Mammary epithelial cell (primary cell): Measurements from ENCODE around the gene CYP27C1.

Source experiments
- EZH2 ChIP-seq: IDR thresholded peaks from 2 replicates; pipeline ENCODE4 v1.6.1; 2012; ENCODE audit warnings: low read length, inconsistent platforms, borderline replicate concordance
- TF ChIP-seq, protein P1 (sequence below), 2 donors: IDR thresholded peaks in 1 of 2; conservative IDR thresholded peaks in 1 of 2; 2 replicates each; pipeline ENCODE4 v1.5.1; 2011 to 2012; ENCODE audit warnings: inconsistent platforms in 2 of 2, low read length in 2 of 2, mild to moderate bottlenecking in 2 of 2, control low read depth in 1 of 2, low read depth in 1 of 2; ENCODE audit not compliant: insufficient read depth in 1 of 2; ENCODE audit errors: extremely low read depth in 1 of 2

DNA sequence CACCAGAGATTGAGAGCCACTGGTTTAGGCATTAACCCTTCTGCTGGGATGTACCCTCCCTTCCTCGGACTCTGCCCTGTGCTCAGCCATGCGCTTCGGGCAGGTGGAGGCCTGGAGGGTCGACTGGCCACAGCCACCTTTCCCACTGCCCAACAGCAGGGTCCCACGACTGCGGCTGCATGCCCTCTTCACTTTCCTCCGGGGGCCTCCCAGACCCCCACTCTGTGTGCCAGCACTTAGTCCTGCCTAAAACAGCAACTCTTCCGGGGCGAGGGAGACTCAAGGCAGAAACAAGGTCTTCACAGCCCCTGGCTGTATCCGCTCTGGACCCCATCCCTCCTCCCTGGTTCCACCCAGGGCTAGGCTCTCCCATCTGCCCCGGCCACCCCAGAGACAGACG is 81.8 kb downstream of the CYP27C1 start:
- TF ChIP-seq, protein P1, sequence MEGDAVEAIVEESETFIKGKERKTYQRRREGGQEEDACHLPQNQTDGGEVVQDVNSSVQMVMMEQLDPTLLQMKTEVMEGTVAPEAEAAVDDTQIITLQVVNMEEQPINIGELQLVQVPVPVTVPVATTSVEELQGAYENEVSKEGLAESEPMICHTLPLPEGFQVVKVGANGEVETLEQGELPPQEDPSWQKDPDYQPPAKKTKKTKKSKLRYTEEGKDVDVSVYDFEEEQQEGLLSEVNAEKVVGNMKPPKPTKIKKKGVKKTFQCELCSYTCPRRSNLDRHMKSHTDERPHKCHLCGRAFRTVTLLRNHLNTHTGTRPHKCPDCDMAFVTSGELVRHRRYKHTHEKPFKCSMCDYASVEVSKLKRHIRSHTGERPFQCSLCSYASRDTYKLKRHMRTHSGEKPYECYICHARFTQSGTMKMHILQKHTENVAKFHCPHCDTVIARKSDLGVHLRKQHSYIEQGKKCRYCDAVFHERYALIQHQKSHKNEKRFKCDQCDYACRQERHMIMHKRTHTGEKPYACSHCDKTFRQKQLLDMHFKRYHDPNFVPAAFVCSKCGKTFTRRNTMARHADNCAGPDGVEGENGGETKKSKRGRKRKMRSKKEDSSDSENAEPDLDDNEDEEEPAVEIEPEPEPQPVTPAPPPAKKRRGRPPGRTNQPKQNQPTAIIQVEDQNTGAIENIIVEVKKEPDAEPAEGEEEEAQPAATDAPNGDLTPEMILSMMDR (conservative IDR thresholded peaks at IDR 0.05 in 1 of 2, IDR thresholded peaks at IDR 0.05 in 1 of 2; ENCODE audit: extremely low read depth in 1 of 2, insufficient read depth in 1 of 2, low read depth in 1 of 2, low read length in 2 of 2): no peak
- TF ChIP-seq EZH2: no peak
